GM23338 (cell line): ENCODE measurements around the gene STRIT1. TPM values are rescaled to one million over a fixed set of nuclear protein-coding genes. Genes with fewer than 3 reads are reported as not detected.
A peak's percentile ranks its signal among the peaks of the same experiment; 100 is the strongest.

Experiments
- ATAC-seq: fragments of 200-7000 bp; cut with Tn5 transposase; 3 replicates; pipeline ENCODE4 v1.9.1; 2020
- DNase-seq: peaks from one replicate; pipeline ENCODE4 v3.0.0-alpha.2; 2015; ENCODE audit warnings: low spot score
- H2AFZ ChIP-seq: fragments of 200-600 bp; sonication (generic); 2 replicates; pipeline ENCODE4 v1.8.0; 2016; ENCODE audit warnings: antibody characterized with exemption, mild to moderate bottlenecking, moderate library complexity
- H3F3A ChIP-seq: fragments of 200-600 bp; sonication (generic); replicated peaks from 2 replicates; pipeline ENCODE4 v1.8.0; 2017; ENCODE audit warnings: antibody characterized with exemption, mixed run types, low read depth
- H3K27ac ChIP-seq: fragments of 200-600 bp; sonication (generic); 2 replicates; pipeline ENCODE4 v1.6.1; 2016; ENCODE audit warnings: low read depth
- H3K27me3 ChIP-seq: fragments of 200-600 bp; sonication (generic); 2 replicates; pipeline ENCODE4 v1.8.0; 2016; ENCODE audit warnings: mild to moderate bottlenecking, mixed run types, moderate library complexity; ENCODE audit not compliant: insufficient read depth
- H3K36me3 ChIP-seq: fragments of 200-600 bp; sonication (generic); 2 replicates; pipeline ENCODE4 v1.8.0; 2016; ENCODE audit warnings: mild to moderate bottlenecking; ENCODE audit not compliant: insufficient read depth
- H3K4me1 ChIP-seq: fragments of 200-600 bp; sonication (generic); 2 replicates; pipeline ENCODE4 v1.8.0; 2016; ENCODE audit warnings: mild to moderate bottlenecking, moderate library complexity; ENCODE audit not compliant: insufficient read depth
- H3K4me2 ChIP-seq: fragments of 200-600 bp; sonication (generic); 2 replicates; pipeline ENCODE4 v1.7.1; 2017; ENCODE audit warnings: mixed run types
- H3K4me3 ChIP-seq: fragments of 200-600 bp; sonication (generic); 2 replicates; pipeline ENCODE4 v1.6.1; 2016; ENCODE audit warnings: mixed run types
- H3K79me2 ChIP-seq: fragments of 200-600 bp; sonication (generic); replicated peaks from 2 replicates; pipeline ENCODE4 v1.8.0; 2017; ENCODE audit warnings: mild to moderate bottlenecking; ENCODE audit not compliant: insufficient read depth
- H3K9me2 ChIP-seq: fragments of 200-600 bp; sonication (generic); 2 replicates; pipeline ENCODE4 v1.8.0; 2017; ENCODE audit not compliant: insufficient read depth
- H4K20me1 ChIP-seq: fragments of 200-600 bp; sonication (generic); replicated peaks from 2 replicates; pipeline ENCODE4 v1.8.0; 2017; ENCODE audit warnings: mild to moderate bottlenecking; ENCODE audit not compliant: insufficient read depth
- H3K27ac Mint-ChIP-seq: 2 replicates; pipeline ENCODE4 v1.8.0; 2020; ENCODE audit warnings: inconsistent platforms, mild to moderate bottlenecking, moderate library complexity, mixed read lengths
- H3K27me3 Mint-ChIP-seq: 3 replicates; pipeline ENCODE4 v1.8.0; 2022; ENCODE audit warnings: low read depth, mild to moderate bottlenecking, moderate library complexity, mixed read lengths, inconsistent platforms; ENCODE audit not compliant: insufficient read depth, poor library complexity
- H3K36me3 Mint-ChIP-seq: 3 replicates; pipeline ENCODE4 v1.8.0; 2021; ENCODE audit warnings: low read depth, mild to moderate bottlenecking, inconsistent platforms, moderate library complexity, mixed read lengths
- H3K4me1 Mint-ChIP-seq: 3 replicates; pipeline ENCODE4 v1.8.0; 2020; ENCODE audit warnings: mild to moderate bottlenecking, inconsistent platforms, mixed read lengths
- H3K4me3 Mint-ChIP-seq: 3 replicates; pipeline ENCODE4 v1.8.0; 2021; ENCODE audit warnings: moderate library complexity, mild to moderate bottlenecking, inconsistent platforms, mixed read lengths
- H3K9me3 Mint-ChIP-seq: 3 replicates; pipeline ENCODE4 v1.8.0; 2020; ENCODE audit warnings: moderate library complexity, mild to moderate bottlenecking, inconsistent platforms, mixed read lengths
- CREB1 ChIP-seq: fragments of 250-450 bp; sonication (Bioruptor Pico); IDR thresholded peaks from 2 replicates; pipeline ENCODE4 v1.5.0; 2020; ENCODE audit warnings: low read depth, mild to moderate bottlenecking, moderate library complexity
- EZH2 ChIP-seq: fragments of 200-600 bp; sonication (generic); IDR thresholded peaks from one replicate; pipeline ENCODE4 v1.8.0; 2017; ENCODE audit warnings: antibody characterized with exemption, mild to moderate bottlenecking, low read depth; ENCODE audit not compliant: unreplicated experiment
- JUNB ChIP-seq: IDR thresholded peaks from one replicate; pipeline ENCODE4 v1.6.1; 2016; ENCODE audit warnings: antibody characterized with exemption; ENCODE audit not compliant: unreplicated experiment
- POLR2AphosphoS5 ChIP-seq: IDR thresholded peaks from 2 replicates; pipeline ENCODE4 v1.6.1; 2016; ENCODE audit warnings: antibody characterized with exemption, low read depth
- REST ChIP-seq: IDR thresholded peaks from one replicate; pipeline ENCODE4 v1.6.1; 2018; ENCODE audit warnings: antibody characterized with exemption; ENCODE audit not compliant: unreplicated experiment
- STAT1 ChIP-seq: IDR thresholded peaks from one replicate; pipeline ENCODE4 v1.6.1; 2016; ENCODE audit warnings: antibody characterized with exemption; ENCODE audit not compliant: unreplicated experiment
- polyA plus RNA-seq: library from polyadenylated mRNA; unstranded; fragments of >200 nt; fragmentation: Nextera tagmentation; extraction: Ambion mirVana; gene quantifications from 2 replicates; pipeline ENCODE4 v1.2.1, GENCODE V29; 2016
- total RNA-seq: library from RNA; depleted of rRNA; stranded (reverse); fragments of >200 nt; shearing (Covaris generic); gene quantifications from 2 replicates; pipeline ENCODE4 v1.2.3, GENCODE V29; 2014
- TF ChIP-seq, protein P1 (sequence below), 2 experiments: fragments of 200-600 bp in 1 of 2; sonication (generic) in 1 of 2; conservative IDR thresholded peaks; 2 replicates each; pipeline versions ENCODE4 v1.5.1 to v1.6.1; 2016 to 2017; ENCODE audit warnings: antibody characterized with exemption in 2 of 2, low read depth in 2 of 2, mild to moderate bottlenecking in 2 of 2, moderate library complexity in 1 of 2
- TF ChIP-seq, protein P2 (sequence below): fragments of 250-450 bp; sonication (Bioruptor Pico); IDR thresholded peaks from 2 replicates; pipeline ENCODE4 v1.5.0; 2020; ENCODE audit warnings: mild to moderate bottlenecking, moderate library complexity
- TF ChIP-seq, protein P3 (sequence below): IDR thresholded peaks from 2 replicates; pipeline ENCODE4 v1.6.1; 2016; ENCODE audit warnings: antibody characterized with exemption

The STRIT1 gene
- total and polyA plus RNA-seq, 2 experiments from 2014 or later: 1.5 to 1.6 TPM

DNA sequence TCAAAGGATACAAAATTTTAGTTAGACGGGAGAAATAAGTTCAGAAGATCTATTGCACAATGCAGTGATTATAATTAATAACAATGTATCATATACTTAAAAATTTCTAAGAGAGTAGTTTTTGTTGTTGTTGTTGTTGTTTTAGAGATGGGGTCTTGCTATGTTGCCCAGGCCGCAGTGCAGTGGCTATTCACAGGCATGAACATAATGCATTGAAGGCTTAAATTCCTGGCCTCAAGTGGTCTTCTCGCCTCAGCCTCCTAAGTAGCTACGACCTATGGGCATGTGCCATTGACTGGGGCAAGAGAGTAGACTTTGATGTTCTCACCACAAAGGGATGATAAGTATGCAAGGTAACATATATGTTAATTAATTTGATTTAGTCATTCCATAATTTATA, 7.5 kb downstream of the STRIT1 start (continued):
- TF ChIP-seq REST (no peak), JUNB (no peak), EZH2 (no peak)

- ATAC-seq (no peak), DNase-seq (no peak)
- no peak overlapping the region for H3K4me3 Mint-ChIP-seq
- H3K27ac Mint-ChIP-seq: no peak overlapping the region
- Histone ChIP-seq H3F3A (no peaks in the 10 kb centered on the region), H4K20me1 (no peaks in the 10 kb centered on the region), H3K4me2 (peak overlapping the region; percentile 1; the same call in 1 of the 2 replicates), H3K4me3 (no peak overlapping the region), H3K79me2 (0 out of 2 replicates have a peak, but pooled peaks cover 4% of the 10 kb centered on the region), H3K27me3 (no peaks in the 10 kb centered on the region), H2AFZ (no peak overlapping the region), H3K36me3 (peaks cover 22% of the 10 kb centered on the region), H3K4me1 (peaks cover 21% of the 10 kb centered on the region), H3K9me2 (no peaks in the 10 kb centered on the region), H3K27ac (peak overlapping the region; percentile 91)
- no peaks in the 10 kb centered on the region; the same call in 2 of the 3 replicates for H3K4me1 Mint-ChIP-seq
- peaks cover 7% of the 10 kb centered on the region for H3K27me3 Mint-ChIP-seq
- no peaks in the 10 kb centered on the region; the same call in 1 of the 3 replicates for H3K36me3 Mint-ChIP-seq
- H3K9me3 Mint-ChIP-seq: no peaks in the 10 kb centered on the region; the same call in 1 of the 3 replicates
- TF ChIP-seq POLR2AphosphoS5 (no peak), CREB1 (CRISPR knock-in tag) (no peak), STAT1 (no peak)
- TF ChIP-seq, protein P1, sequence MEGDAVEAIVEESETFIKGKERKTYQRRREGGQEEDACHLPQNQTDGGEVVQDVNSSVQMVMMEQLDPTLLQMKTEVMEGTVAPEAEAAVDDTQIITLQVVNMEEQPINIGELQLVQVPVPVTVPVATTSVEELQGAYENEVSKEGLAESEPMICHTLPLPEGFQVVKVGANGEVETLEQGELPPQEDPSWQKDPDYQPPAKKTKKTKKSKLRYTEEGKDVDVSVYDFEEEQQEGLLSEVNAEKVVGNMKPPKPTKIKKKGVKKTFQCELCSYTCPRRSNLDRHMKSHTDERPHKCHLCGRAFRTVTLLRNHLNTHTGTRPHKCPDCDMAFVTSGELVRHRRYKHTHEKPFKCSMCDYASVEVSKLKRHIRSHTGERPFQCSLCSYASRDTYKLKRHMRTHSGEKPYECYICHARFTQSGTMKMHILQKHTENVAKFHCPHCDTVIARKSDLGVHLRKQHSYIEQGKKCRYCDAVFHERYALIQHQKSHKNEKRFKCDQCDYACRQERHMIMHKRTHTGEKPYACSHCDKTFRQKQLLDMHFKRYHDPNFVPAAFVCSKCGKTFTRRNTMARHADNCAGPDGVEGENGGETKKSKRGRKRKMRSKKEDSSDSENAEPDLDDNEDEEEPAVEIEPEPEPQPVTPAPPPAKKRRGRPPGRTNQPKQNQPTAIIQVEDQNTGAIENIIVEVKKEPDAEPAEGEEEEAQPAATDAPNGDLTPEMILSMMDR (conservative IDR thresholded peaks at IDR 0.05; ENCODE audit: low read depth in 2 of 2): no peak
- TF ChIP-seq, protein P2, sequence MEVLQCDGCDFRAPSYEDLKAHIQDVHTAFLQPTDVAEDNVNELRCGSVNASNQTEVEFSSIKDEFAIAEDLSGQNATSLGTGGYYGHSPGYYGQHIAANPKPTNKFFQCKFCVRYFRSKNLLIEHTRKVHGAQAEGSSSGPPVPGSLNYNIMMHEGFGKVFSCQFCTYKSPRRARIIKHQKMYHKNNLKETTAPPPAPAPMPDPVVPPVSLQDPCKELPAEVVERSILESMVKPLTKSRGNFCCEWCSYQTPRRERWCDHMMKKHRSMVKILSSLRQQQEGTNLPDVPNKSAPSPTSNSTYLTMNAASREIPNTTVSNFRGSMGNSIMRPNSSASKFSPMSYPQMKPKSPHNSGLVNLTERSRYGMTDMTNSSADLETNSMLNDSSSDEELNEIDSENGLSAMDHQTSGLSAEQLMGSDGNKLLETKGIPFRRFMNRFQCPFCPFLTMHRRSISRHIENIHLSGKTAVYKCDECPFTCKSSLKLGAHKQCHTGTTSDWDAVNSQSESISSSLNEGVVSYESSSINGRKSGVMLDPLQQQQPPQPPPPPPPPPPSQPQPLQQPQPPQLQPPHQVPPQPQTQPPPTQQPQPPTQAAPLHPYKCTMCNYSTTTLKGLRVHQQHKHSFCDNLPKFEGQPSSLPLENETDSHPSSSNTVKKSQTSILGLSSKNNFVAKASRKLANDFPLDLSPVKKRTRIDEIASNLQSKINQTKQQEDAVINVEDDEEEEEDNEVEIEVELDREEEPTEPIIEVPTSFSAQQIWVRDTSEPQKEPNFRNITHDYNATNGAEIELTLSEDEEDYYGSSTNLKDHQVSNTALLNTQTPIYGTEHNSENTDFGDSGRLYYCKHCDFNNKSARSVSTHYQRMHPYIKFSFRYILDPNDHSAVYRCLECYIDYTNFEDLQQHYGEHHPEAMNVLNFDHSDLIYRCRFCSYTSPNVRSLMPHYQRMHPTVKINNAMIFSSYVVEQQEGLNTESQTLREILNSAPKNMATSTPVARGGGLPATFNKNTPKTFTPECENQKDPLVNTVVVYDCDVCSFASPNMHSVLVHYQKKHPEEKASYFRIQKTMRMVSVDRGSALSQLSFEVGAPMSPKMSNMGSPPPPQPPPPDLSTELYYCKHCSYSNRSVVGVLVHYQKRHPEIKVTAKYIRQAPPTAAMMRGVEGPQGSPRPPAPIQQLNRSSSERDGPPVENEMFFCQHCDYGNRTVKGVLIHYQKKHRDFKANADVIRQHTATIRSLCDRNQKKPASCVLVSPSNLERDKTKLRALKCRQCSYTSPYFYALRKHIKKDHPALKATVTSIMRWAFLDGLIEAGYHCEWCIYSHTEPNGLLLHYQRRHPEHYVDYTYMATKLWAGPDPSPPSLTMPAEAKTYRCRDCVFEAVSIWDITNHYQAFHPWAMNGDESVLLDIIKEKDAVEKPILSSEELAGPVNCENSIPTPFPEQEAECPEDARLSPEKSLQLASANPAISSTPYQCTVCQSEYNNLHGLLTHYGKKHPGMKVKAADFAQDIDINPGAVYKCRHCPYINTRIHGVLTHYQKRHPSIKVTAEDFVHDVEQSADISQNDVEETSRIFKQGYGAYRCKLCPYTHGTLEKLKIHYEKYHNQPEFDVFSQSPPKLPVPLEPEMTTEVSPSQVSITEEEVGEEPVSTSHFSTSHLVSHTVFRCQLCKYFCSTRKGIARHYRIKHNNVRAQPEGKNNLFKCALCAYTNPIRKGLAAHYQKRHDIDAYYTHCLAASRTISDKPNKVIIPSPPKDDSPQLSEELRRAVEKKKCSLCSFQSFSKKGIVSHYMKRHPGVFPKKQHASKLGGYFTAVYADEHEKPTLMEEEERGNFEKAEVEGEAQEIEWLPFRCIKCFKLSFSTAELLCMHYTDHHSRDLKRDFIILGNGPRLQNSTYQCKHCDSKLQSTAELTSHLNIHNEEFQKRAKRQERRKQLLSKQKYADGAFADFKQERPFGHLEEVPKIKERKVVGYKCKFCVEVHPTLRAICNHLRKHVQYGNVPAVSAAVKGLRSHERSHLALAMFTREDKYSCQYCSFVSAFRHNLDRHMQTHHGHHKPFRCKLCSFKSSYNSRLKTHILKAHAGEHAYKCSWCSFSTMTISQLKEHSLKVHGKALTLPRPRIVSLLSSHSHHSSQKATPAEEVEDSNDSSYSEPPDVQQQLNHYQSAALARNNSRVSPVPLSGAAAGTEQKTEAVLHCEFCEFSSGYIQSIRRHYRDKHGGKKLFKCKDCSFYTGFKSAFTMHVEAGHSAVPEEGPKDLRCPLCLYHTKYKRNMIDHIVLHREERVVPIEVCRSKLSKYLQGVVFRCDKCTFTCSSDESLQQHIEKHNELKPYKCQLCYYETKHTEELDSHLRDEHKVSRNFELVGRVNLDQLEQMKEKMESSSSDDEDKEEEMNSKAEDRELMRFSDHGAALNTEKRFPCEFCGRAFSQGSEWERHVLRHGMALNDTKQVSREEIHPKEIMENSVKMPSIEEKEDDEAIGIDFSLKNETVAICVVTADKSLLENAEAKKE (CRISPR knock-in tag): no peak
- TF ChIP-seq, protein P3, sequence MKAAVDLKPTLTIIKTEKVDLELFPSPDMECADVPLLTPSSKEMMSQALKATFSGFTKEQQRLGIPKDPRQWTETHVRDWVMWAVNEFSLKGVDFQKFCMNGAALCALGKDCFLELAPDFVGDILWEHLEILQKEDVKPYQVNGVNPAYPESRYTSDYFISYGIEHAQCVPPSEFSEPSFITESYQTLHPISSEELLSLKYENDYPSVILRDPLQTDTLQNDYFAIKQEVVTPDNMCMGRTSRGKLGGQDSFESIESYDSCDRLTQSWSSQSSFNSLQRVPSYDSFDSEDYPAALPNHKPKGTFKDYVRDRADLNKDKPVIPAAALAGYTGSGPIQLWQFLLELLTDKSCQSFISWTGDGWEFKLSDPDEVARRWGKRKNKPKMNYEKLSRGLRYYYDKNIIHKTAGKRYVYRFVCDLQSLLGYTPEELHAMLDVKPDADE: no peak
These were observed 10.1 kb downstream of the STRIT1 start for GRCh38 chr3:155283092-155284056.
